ENCODE measurements around the gene PAK4. TPM values are rescaled to one million over a fixed set of nuclear protein-coding genes. Genes with fewer than 3 reads are reported as not detected.

The PAK4 gene
- polyA plus RNA-seq, 1 of the 3 experiments (the other 2 are of a cell fraction), result 36.4 TPM

- no peak for TF ChIP-seq MAX (IDR thresholded peaks at IDR 0.05; ENCODE audit: low read depth)
- no peak for TF ChIP-seq FOXM1 (IDR thresholded peaks at IDR 0.05; ENCODE audit: low read depth)
- TF ChIP-seq TEAD4 (IDR thresholded peaks at IDR 0.05; ENCODE audit: borderline replicate concordance, insufficient read depth), result no peak
- TF ChIP-seq POLR2AphosphoS5 (IDR thresholded peaks at IDR 0.05; ENCODE audit: low read depth, low read length), result no peak
- no peak for TF ChIP-seq CTCF (IDR thresholded peaks at IDR 0.05)
- no peak for TF ChIP-seq YY1 (IDR thresholded peaks at IDR 0.05; ENCODE audit: low read depth)
- TF ChIP-seq NFIC (IDR thresholded peaks at IDR 0.05; ENCODE audit: borderline replicate concordance), result no peak
- TF ChIP-seq SMC3 (IDR thresholded peaks at IDR 0.05; ENCODE audit: low read depth, low read length), result no peak
- TF ChIP-seq GATA2 (CRISPR knock-in tag; IDR thresholded peaks at IDR 0.05), result no peak
- no peak for TF ChIP-seq FOXJ3 (CRISPR knock-in tag; IDR thresholded peaks at IDR 0.05)
- Histone ChIP-seq H3K9ac (no peak overlapping the region), H3K9me3 (no peaks in the 10 kb centered on the region), H3K27me3 (ENCODE audit: insufficient read depth) (no peaks in the 10 kb centered on the region), H3K4me1 (ENCODE audit: control insufficient read depth in 1 of 2, insufficient read depth in 2 of 2, low read depth in 1 of 2, low read length in 1 of 2) (peaks cover 0 to 29% of the 10 kb centered on the region in 2 experiments; a peak in 1 of 4 replicates), H3K4me2 (no peak overlapping the region), H3K79me2 (ENCODE audit: insufficient read depth) (peaks cover 92% of the 10 kb centered on the region), H3K4me3 (ENCODE audit: low read depth in 2 of 2, low read length in 1 of 2) (no peak overlapping the region), H2AFZ (ENCODE audit: low read depth) (no peak overlapping the region), H3K36me3 (replicated peaks in 1 of 2; ENCODE audit: control insufficient read depth in 1 of 2, insufficient read depth in 2 of 2, low read length in 1 of 2) (peaks cover 0 to 8% of the 10 kb centered on the region in 2 experiments), H3F3A (replicated peaks; ENCODE audit: insufficient read depth) (no peaks in the 10 kb centered on the region), H3K9me2 (no peaks in the 10 kb centered on the region), H4K20me1 (ENCODE audit: insufficient read depth) (peaks cover 55% of the 10 kb centered on the region), H3K27ac (ENCODE audit: low read depth in 2 of 2, low read length in 1 of 2) (no peak overlapping the region)
- no peak for DNase-seq
- POLR2A ChIA-PET, result no interaction called here
- 100% methylated on average over 1 of the region's 1 CpG for WGBS (ENCODE audit: low lambda C conversion rate)
- CTCF ChIA-PET, result interaction anchor here (0.7 to 3.4 kb wide), 8 partner anchors 8 to 42 kb away, joined by 3 to 16 read pairs (median 7); no protein-coding TSS in a partner anchor
Observed at GRCh38 chr19:39146091-39146490, 20.5 kb downstream of the PAK4 start.

GRCh38 chr19:39146686-39147450 is 21.3 kb downstream of the PAK4 start:
- Histone ChIP-seq H3F3A (replicated peaks; ENCODE audit: insufficient read depth) (no peaks in the 10 kb centered on the region), H2AFZ (ENCODE audit: low read depth) (no peak overlapping the region), H3K9me2 (no peaks in the 10 kb centered on the region), H3K36me3 (replicated peaks in 1 of 2; ENCODE audit: control insufficient read depth in 1 of 2, insufficient read depth in 2 of 2, low read length in 1 of 2) (peaks cover 0 to 8% of the 10 kb centered on the region in 2 experiments), H3K27ac (ENCODE audit: low read depth in 2 of 2, low read length in 1 of 2) (no peak overlapping the region), H3K27me3 (ENCODE audit: insufficient read depth) (no peaks in the 10 kb centered on the region), H3K4me2 (no peak overlapping the region), H4K20me1 (ENCODE audit: insufficient read depth) (peaks cover 48% of the 10 kb centered on the region), H3K9me3 (no peaks in the 10 kb centered on the region), H3K9ac (no peak overlapping the region), H3K79me2 (ENCODE audit: insufficient read depth) (peaks cover 92% of the 10 kb centered on the region), H3K4me3 (ENCODE audit: low read depth in 2 of 2, low read length in 1 of 2) (no peak overlapping the region), H3K4me1 (ENCODE audit: control insufficient read depth in 1 of 2, insufficient read depth in 2 of 2, low read depth in 1 of 2, low read length in 1 of 2) (peaks cover 0 to 29% of the 10 kb centered on the region in 2 experiments; a peak in 1 of 4 replicates)
- 90% methylated on average over 7 of the region's 7 CpGs for WGBS (ENCODE audit: low lambda C conversion rate)
- ChIA-PET POLR2A (no interaction called here), CTCF (interaction anchor here (1.1 to 3.4 kb wide), 5 partner anchors 8 to 41 kb away, joined by 3 to 16 read pairs (median 12); no protein-coding TSS in a partner anchor)
- DNase-seq, result no peak
- TF ChIP-seq USF2 (IDR thresholded peaks at IDR 0.05; ENCODE audit: borderline replicate concordance, low read depth, low read length), result no peak
- TF ChIP-seq EZH2phosphoT487 (IDR thresholded peaks at IDR 0.05; ENCODE audit: borderline replicate concordance, low read depth), result no peak
- no peak for TF ChIP-seq FOSL2 (IDR thresholded peaks at IDR 0.05; ENCODE audit: borderline replicate concordance, low read depth)
- TF ChIP-seq REST (IDR thresholded peaks at IDR 0.05; ENCODE audit: low read depth, low read length), result no peak
- no peak for TF ChIP-seq MAX (IDR thresholded peaks at IDR 0.05; ENCODE audit: low read depth)
- no peak for TF ChIP-seq MXI1 (IDR thresholded peaks at IDR 0.05; ENCODE audit: low read depth, low read length)
- no peak for TF ChIP-seq NRF1 (IDR thresholded peaks at IDR 0.05; ENCODE audit: low read depth, low read length)
- TF ChIP-seq EP300 (IDR thresholded peaks at IDR 0.05; ENCODE audit: borderline replicate concordance in 1 of 2, low read depth in 1 of 2, low read length in 1 of 2), result no peak
- TF ChIP-seq GABPA (IDR thresholded peaks at IDR 0.05; ENCODE audit: low read depth), result no peak
- no peak for TF ChIP-seq TCF12 (IDR thresholded peaks at IDR 0.05)
- no peak for TF ChIP-seq JUND (IDR thresholded peaks at IDR 0.05)
- no peak for TF ChIP-seq FOXM1 (IDR thresholded peaks at IDR 0.05; ENCODE audit: low read depth)
- no peak for TF ChIP-seq MEF2A (IDR thresholded peaks at IDR 0.05; ENCODE audit: borderline replicate concordance, low read depth)
